Measurements from ENCODE around the gene COMMD1.

COMMD1 gene

GRCh38 chr2:62177392-62178049 is 272.0 kb downstream of the COMMD1 start:
- peaks cover 3% of the 10 kb centered on the region for H3K27me3 Mint-ChIP-seq (ENCODE audit: low read depth)
- no peak for TF ChIP-seq CTCF (IDR thresholded peaks at IDR 0.05; ENCODE audit: unreplicated experiment in 3 of 3)
- H3K9me3 Mint-ChIP-seq: no peaks in the 10 kb centered on the region
- H3K4me1 Mint-ChIP-seq: peaks cover 15% of the 10 kb centered on the region
- H3K4me3 Mint-ChIP-seq: no peak overlapping the region
- no peak overlapping the region for H3K27ac Mint-ChIP-seq
- no peaks in the 10 kb centered on the region for H3K36me3 Mint-ChIP-seq (ENCODE audit: low read depth)

GRCh38 chr2:62178741-62179271 is 273.3 kb downstream of the COMMD1 start:
- no peak for TF ChIP-seq CTCF (IDR thresholded peaks at IDR 0.05; ENCODE audit: unreplicated experiment in 3 of 3)
- Mint-ChIP-seq H3K27ac (peak overlapping the region in 2 of 3 experiments; percentile 62 to 79), H3K27me3 (ENCODE audit: low read depth) (peaks cover 3% of the 10 kb centered on the region), H3K36me3 (ENCODE audit: low read depth) (no peaks in the 10 kb centered on the region), H3K4me3 (no peak overlapping the region), H3K9me3 (no peaks in the 10 kb centered on the region), H3K4me1 (peaks cover 15% of the 10 kb centered on the region)

GRCh38 chr2:62180975-62181374 is 275.5 kb downstream of the COMMD1 start:
- Mint-ChIP-seq H3K9me3 (no peaks in the 10 kb centered on the region), H3K27me3 (ENCODE audit: low read depth) (peaks cover 3% of the 10 kb centered on the region), H3K27ac (no peak overlapping the region), H3K36me3 (ENCODE audit: low read depth) (no peaks in the 10 kb centered on the region), H3K4me3 (no peak overlapping the region), H3K4me1 (peaks cover 10% of the 10 kb centered on the region)
- TF ChIP-seq CTCF (IDR thresholded peaks at IDR 0.05; ENCODE audit: unreplicated experiment in 3 of 3): no peak

- no peaks in the 10 kb centered on the region for H3K9me3 Mint-ChIP-seq
- H3K27me3 Mint-ChIP-seq (ENCODE audit: low read depth): peaks cover 3% of the 10 kb centered on the region
- no peak overlapping the region for H3K4me3 Mint-ChIP-seq
- TF ChIP-seq CTCF (IDR thresholded peaks at IDR 0.05; ENCODE audit: unreplicated experiment in 3 of 3): no peak
- no peak overlapping the region for H3K27ac Mint-ChIP-seq
- H3K36me3 Mint-ChIP-seq (ENCODE audit: low read depth): no peaks in the 10 kb centered on the region
- H3K4me1 Mint-ChIP-seq: peaks cover 6% of the 10 kb centered on the region
Observed at GRCh38 chr2:62181843-62182242, 276.4 kb downstream of the COMMD1 start.

GRCh38 chr2:62184512-62185230 is 279.2 kb downstream of the COMMD1 start:
- Mint-ChIP-seq H3K27ac (no peak overlapping the region), H3K36me3 (ENCODE audit: low read depth) (no peaks in the 10 kb centered on the region), H3K4me1 (no peaks in the 10 kb centered on the region), H3K9me3 (no peaks in the 10 kb centered on the region), H3K27me3 (ENCODE audit: low read depth) (peaks cover 3% of the 10 kb centered on the region), H3K4me3 (no peak overlapping the region)
- TF ChIP-seq CTCF (IDR thresholded peaks at IDR 0.05; ENCODE audit: unreplicated experiment in 3 of 3): no peak
